ENCODE data around the gene HOXB8.

HOXB8 gene

DNA sequence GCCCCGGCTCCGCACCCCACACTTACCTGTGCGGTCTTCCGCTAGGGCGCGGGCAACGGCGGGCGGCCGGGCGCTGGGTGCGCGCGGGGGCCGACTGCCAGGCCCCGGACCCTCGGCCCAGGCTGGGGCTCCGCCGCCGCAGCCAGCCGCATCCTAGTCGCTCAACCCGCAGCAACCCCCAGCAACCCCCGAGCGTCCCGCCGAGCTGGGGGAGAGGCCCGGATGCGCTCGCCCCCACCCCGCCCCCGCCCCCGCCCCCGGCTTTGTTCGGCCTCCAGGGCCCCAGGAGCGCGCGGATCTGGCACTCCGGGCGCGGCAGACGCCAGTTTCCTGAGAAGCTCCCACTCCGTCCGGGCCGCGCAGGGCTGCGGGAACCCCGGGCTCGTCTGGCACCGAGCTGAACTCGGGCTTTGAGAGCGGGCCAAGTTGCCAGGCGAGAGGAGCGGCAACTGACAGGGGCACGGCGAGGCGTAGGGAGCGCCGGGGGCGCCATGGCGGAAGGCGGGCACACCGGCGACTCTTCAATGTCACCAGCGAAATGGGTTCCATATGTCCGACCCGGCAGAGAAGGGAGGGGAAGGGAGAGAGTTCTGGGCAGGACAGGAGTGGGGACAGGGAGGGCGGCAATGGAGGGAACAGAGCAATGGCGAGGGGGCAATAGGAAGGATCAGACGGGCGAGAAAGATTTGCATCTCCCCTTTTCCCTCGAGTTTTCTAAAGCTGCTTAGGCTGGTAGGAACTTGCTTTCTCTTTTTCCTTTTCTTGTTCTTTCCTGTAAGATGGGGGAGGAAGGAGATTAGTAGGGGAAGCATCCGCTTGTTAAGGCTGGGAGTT is 50.7 kb downstream of the HOXB8 start:
- Histone ChIP-seq H3K27me3 (ENCODE audit: control insufficient read depth, insufficient read depth, low read length, poor library complexity, severe bottlenecking) (peaks cover 100% of the 10 kb centered on the region), H3K4me3 (ENCODE audit: insufficient read depth, low read depth, low read length) (no peak overlapping the region), H3K9me3 (ENCODE audit: control insufficient read depth, low read length) (no peaks in the 10 kb centered on the region), H3K36me3 (ENCODE audit: control insufficient read depth, insufficient read depth, low read length) (no peaks in the 10 kb centered on the region), H3K27ac (ENCODE audit: insufficient read depth, low read depth, low read length, poor library complexity, severe bottlenecking) (no peak overlapping the region), H3K4me1 (ENCODE audit: control insufficient read depth, insufficient read depth, low read length) (peaks cover 5% of the 10 kb centered on the region)
- 1% methylated on average over 73 of the region's 73 CpGs for WGBS, 2 experiments

DNA sequence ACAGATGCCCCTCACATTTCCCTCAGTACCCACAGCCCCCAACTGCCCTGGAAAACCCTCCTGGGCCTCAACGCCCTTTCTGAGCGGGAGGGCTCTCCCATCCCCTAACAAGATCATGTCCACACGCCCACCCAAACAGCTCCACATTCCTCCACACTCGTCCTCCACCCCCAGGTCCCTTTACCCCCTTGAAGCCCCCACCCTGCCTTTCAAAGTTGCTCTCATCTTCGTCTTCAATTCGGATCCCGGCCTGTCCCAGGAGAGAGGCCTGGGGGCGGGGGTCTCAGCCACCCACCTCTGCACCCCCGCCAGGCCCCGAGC is 51.3 kb downstream of the HOXB8 start:
- Histone ChIP-seq H3K9me3 (ENCODE audit: control insufficient read depth, low read length) (no peaks in the 10 kb centered on the region), H3K4me3 (ENCODE audit: insufficient read depth, low read depth, low read length) (no peak overlapping the region), H3K36me3 (ENCODE audit: control insufficient read depth, insufficient read depth, low read length) (no peaks in the 10 kb centered on the region), H3K27me3 (ENCODE audit: control insufficient read depth, insufficient read depth, low read length, poor library complexity, severe bottlenecking) (peaks cover 100% of the 10 kb centered on the region), H3K27ac (ENCODE audit: insufficient read depth, low read depth, low read length, poor library complexity, severe bottlenecking) (no peak overlapping the region), H3K4me1 (ENCODE audit: control insufficient read depth, insufficient read depth, low read length) (peaks cover 5% of the 10 kb centered on the region)
- WGBS, 2 experiments: 2 to 4% methylated on average over 10 of the region's 10 CpGs

DNA sequence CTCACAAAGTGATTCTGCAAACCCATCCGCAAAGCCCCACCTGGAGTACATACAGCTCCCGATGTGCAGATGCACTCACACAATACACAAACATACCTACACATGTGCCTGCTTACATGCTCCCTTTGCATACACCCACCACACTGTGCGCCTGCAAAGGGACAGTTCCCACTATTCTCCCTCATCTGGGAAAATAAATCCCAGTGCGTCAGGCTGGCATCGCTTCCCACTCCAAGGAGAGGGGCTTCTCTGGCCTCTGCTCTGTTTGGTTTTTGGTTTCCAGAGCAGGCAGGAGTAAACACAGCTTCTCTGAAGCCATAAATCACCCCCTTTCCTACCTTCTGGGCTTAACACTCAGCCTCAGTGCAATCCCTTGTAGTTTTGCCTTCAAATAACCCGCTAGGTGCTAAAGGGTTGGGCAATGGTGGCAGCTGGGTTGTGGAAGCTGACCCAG is 51.7 kb downstream of the HOXB8 start:
- 15 to 18% methylated on average over 6 of the region's 6 CpGs for WGBS, 2 experiments
- H3K36me3 ChIP-seq (ENCODE audit: control insufficient read depth, insufficient read depth, low read length): no peaks in the 10 kb centered on the region
- H3K4me1 ChIP-seq (ENCODE audit: control insufficient read depth, insufficient read depth, low read length): peaks cover 5% of the 10 kb centered on the region
- H3K9me3 ChIP-seq (ENCODE audit: control insufficient read depth, low read length): no peaks in the 10 kb centered on the region
- H3K27ac ChIP-seq (ENCODE audit: insufficient read depth, low read depth, low read length, poor library complexity, severe bottlenecking): no peak overlapping the region
- no peak overlapping the region for H3K4me3 ChIP-seq (ENCODE audit: insufficient read depth, low read depth, low read length)
- peaks cover 100% of the 10 kb centered on the region for H3K27me3 ChIP-seq (ENCODE audit: control insufficient read depth, insufficient read depth, low read length, poor library complexity, severe bottlenecking)

DNA sequence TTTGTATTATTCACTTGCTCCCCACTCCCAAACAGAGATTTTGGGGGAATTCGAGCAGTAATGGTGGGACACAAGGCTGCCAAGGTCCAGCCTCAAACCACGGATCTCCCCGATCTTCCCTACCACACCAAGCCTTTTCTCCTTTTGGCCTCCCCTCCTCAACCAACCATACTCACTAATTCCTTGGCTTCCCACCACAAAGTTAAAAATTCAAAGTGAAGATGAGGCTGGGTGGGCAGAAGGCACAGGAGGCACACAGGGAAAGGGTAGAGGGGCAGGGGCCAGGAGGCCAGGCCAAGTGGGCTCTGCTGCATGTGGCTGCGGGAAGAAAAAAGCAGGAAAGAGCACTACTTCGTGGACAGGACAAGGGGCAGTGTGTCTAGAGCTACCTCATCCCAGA is 52.2 kb downstream of the HOXB8 start:
- H3K36me3 ChIP-seq (ENCODE audit: control insufficient read depth, insufficient read depth, low read length): no peaks in the 10 kb centered on the region
- no peaks in the 10 kb centered on the region for H3K9me3 ChIP-seq (ENCODE audit: control insufficient read depth, low read length)
- peaks cover 5% of the 10 kb centered on the region for H3K4me1 ChIP-seq (ENCODE audit: control insufficient read depth, insufficient read depth, low read length)
- H3K27me3 ChIP-seq (ENCODE audit: control insufficient read depth, insufficient read depth, low read length, poor library complexity, severe bottlenecking): peaks cover 100% of the 10 kb centered on the region
- H3K4me3 ChIP-seq (ENCODE audit: insufficient read depth, low read depth, low read length): no peak overlapping the region
- 24 to 30% methylated on average over 5 of the region's 5 CpGs for WGBS, 2 experiments
- H3K27ac ChIP-seq (ENCODE audit: insufficient read depth, low read depth, low read length, poor library complexity, severe bottlenecking): no peak overlapping the region

All from ectodermal cell (in vitro differentiated cells).